ENCODE data around the gene PDK4. TPM values are rescaled to one million over a fixed set of nuclear protein-coding genes. Genes with fewer than 3 reads are reported as not detected.

The PDK4 gene
- total RNA-seq, 4 donors from 2014 or later = 84.2 to 975 (median 104) TPM

DNA sequence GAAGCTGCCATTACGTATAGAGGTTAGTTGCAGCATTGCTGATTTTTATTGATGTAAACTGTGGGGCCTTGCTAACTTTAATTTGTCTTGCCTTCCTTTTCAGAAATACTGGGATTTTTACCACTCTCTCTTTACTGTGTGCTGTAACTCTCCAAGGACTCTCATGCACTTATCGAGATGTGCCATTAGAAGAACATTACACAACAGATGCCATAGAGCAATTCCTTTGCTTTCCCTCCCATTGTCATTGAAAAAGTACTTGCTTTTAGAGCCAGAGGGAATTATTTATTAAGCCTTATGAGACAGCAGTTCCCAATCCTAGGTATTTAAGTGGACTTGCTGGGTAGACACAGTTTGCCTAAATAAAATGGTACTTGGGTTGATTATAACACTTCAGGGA is 58.8 kb downstream of the PDK4 start:
- TF ChIP-seq POLR2A (IDR thresholded peaks at IDR 0.05) = no peak
- TF ChIP-seq, protein P1, sequence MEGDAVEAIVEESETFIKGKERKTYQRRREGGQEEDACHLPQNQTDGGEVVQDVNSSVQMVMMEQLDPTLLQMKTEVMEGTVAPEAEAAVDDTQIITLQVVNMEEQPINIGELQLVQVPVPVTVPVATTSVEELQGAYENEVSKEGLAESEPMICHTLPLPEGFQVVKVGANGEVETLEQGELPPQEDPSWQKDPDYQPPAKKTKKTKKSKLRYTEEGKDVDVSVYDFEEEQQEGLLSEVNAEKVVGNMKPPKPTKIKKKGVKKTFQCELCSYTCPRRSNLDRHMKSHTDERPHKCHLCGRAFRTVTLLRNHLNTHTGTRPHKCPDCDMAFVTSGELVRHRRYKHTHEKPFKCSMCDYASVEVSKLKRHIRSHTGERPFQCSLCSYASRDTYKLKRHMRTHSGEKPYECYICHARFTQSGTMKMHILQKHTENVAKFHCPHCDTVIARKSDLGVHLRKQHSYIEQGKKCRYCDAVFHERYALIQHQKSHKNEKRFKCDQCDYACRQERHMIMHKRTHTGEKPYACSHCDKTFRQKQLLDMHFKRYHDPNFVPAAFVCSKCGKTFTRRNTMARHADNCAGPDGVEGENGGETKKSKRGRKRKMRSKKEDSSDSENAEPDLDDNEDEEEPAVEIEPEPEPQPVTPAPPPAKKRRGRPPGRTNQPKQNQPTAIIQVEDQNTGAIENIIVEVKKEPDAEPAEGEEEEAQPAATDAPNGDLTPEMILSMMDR (IDR thresholded peaks at IDR 0.05) = no peak
- H3K4me3 ChIP-seq = no peak overlapping the region
- no peaks in the 10 kb centered on the region for H3K27me3 ChIP-seq
- DNase-seq (ENCODE audit: low spot score in 2 of 2) = no peak
- WGBS = 97% methylated on average over 2 of the region's 2 CpGs
- no peaks in the 10 kb centered on the region for H3K36me3 ChIP-seq
- no peak overlapping the region for H3K27ac ChIP-seq
- H3K9me3 ChIP-seq = no peaks in the 10 kb centered on the region
- H3K4me1 ChIP-seq = no peaks in the 10 kb centered on the region

DNA sequence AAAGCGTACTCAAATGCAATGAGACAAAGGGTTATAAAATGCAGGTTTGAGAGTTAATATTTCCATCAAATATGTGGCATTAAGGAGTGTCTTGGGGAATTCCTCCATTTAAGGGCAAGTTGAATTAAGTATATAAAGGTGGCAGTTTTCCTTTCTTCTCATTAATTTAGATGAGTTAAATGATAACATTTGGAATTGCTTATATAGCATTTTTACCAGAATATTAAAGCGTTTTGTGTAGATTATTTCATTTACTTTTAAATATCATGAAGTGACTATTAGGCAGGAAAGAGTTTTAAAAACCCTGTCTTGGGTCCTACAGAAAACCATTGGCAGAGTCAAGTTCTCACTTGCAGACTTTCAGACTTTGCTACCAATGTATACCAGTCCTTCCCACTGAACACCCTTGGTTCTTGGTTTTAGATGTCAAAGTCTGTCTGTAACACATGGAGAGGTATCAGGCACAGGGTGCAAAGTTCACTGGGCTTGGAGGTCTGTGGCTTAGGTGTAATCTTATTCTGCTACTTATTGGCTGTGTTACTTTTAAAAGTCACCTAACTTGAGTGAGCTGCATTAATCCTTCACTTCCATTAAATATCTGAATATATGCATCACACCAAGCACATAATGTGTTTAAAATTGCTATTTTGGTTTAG is 59.5 kb downstream of the PDK4 start:
- no peak for TF ChIP-seq EP300 (IDR thresholded peaks at IDR 0.05)
- no peak for DNase-seq (ENCODE audit: low spot score in 2 of 2)
- Histone ChIP-seq H3K27ac (no peak overlapping the region), H3K4me1 (no peaks in the 10 kb centered on the region), H3K9me3 (no peaks in the 10 kb centered on the region), H3K27me3 (no peaks in the 10 kb centered on the region), H3K36me3 (no peaks in the 10 kb centered on the region), H3K4me3 (no peak overlapping the region)
- WGBS = 92% methylated on average over 2 of the region's 2 CpGs

DNA sequence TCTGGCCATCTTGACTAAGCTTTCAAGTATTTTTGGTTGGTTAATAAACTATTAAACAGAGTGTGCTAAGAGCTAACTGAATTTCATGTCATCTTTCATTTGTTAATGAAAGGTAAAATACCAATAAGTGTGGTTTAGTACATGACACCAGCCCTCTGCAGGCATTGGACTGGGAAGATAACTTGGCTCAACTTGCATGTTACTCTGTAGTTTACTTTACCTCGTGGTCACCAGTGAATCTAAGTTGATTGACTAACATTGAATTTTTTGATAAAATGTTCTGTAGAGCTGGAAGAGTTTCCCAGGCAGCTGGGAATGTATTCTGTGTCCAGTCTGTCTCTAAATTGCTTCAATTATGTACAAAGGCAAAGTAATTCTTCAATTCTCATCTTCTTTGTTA is 60.7 kb downstream of the PDK4 start:
- no peaks in the 10 kb centered on the region for H3K27me3 ChIP-seq

DNA sequence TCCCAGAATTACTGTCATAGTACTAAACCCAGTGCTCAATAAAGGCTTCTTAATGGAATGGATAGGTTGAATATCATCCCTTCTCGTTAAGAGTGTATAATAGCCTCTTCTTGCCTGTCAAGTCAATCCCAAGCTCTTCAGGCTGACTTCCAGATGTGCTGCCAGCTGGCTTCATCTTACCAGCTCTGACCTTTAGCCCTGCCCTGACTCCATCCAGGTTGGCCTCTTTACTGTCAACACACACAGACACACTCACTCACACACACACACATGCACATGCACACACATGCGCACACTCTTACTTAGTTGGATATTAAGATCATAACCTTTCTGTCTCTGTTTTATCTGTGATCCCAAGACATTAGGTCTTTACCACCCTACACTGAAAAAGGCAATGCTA is 61.5 kb downstream of the PDK4 start:
- Histone ChIP-seq H3K27me3 (no peaks in the 10 kb centered on the region), H3K27ac (no peak overlapping the region), H3K4me3 (no peak overlapping the region), H3K4me1 (no peaks in the 10 kb centered on the region), H3K9me3 (no peaks in the 10 kb centered on the region), H3K36me3 (no peaks in the 10 kb centered on the region)
- DNase-seq (ENCODE audit: low spot score in 2 of 2) = no peak
- WGBS = 66% methylated on average over 2 of the region's 2 CpGs
- TF ChIP-seq POLR2AphosphoS5 (IDR thresholded peaks at IDR 0.05) (no peak), POLR2A (IDR thresholded peaks at IDR 0.05) (no peak), EP300 (IDR thresholded peaks at IDR 0.05) (no peak)
- TF ChIP-seq, protein P1 (IDR thresholded peaks at IDR 0.05) = no peak

More for the DNA sequence above, 60.7 kb downstream of the PDK4 start:
- H3K27ac ChIP-seq = no peak overlapping the region
- no peaks in the 10 kb centered on the region for H3K36me3 ChIP-seq
- no peak for TF ChIP-seq POLR2AphosphoS5 (IDR thresholded peaks at IDR 0.05)
- no peak for TF ChIP-seq POLR2A (IDR thresholded peaks at IDR 0.05)
- TF ChIP-seq, protein P1 (IDR thresholded peaks at IDR 0.05) = no peak
- no peak for TF ChIP-seq EP300 (IDR thresholded peaks at IDR 0.05)
- H3K4me3 ChIP-seq = no peak overlapping the region
- DNase-seq (ENCODE audit: low spot score in 2 of 2) = no peak
- 35% methylated on average over 1 of the region's 1 CpG for WGBS
- no peaks in the 10 kb centered on the region for H3K4me1 ChIP-seq
- no peaks in the 10 kb centered on the region for H3K9me3 ChIP-seq

Other genes with a start within 250 kb of the PDK4 start
- 10 to 100 TPM in 3 of 4 donors, 1 to 10 TPM in 1; 2.9 to 14.5 (median 11.7) TPM for gene PON3, start 200.1 kb downstream of the PDK4 start, total RNA-seq
- 100 to 1,000 TPM in 2 of 4 donors, 10 to 100 TPM in 2; 90.2 to 187 (median 117) TPM for gene PON2, start 161.5 kb downstream of the PDK4 start, total RNA-seq
- gene ASB4, start 110.6 kb downstream of the PDK4 start, total RNA-seq = under 1 TPM in 2 of 4 donors, not detected in 2; 0.13 to 0.31 TPM
- gene DYNC1I1, start 176.0 kb upstream of the PDK4 start, total RNA-seq = 1 to 10 TPM; 1.9 to 6.7 (median 5.8) TPM